Measurements from ENCODE around the gene PLEKHG4B.

PLEKHG4B gene

GRCh38 chr5:139579-140442, 47.8 kb downstream of the PLEKHG4B start:
- TF ChIP-seq CTCF (IDR thresholded peaks at IDR 0.05; ENCODE audit: control insufficient read depth, insufficient read depth, low read depth, low read length, missing control alignments): no peak
- no peak overlapping the region for H3K4me3 ChIP-seq (ENCODE audit: control insufficient read depth, low read depth, low read length)
- DNase-seq (ENCODE audit: low read depth): no peak

- no peak for DNase-seq (ENCODE audit: low read depth)
- no peak for TF ChIP-seq CTCF (IDR thresholded peaks at IDR 0.05; ENCODE audit: control insufficient read depth, insufficient read depth, low read depth, low read length, missing control alignments)
- H3K4me3 ChIP-seq (ENCODE audit: control insufficient read depth, low read depth, low read length): no peak overlapping the region
Measured at GRCh38 chr5:140443-140829, 48.5 kb downstream of the PLEKHG4B start.

GRCh38 chr5:141211-141610, 49.2 kb downstream of the PLEKHG4B start:
- H3K4me3 ChIP-seq (ENCODE audit: control insufficient read depth, low read depth, low read length): no peak overlapping the region
- no peak for TF ChIP-seq CTCF (IDR thresholded peaks at IDR 0.05; ENCODE audit: control insufficient read depth, insufficient read depth, low read depth, low read length, missing control alignments)
- no peak for DNase-seq (ENCODE audit: low read depth)

- H3K4me3 ChIP-seq (ENCODE audit: control insufficient read depth, low read depth, low read length): no peak overlapping the region
- TF ChIP-seq CTCF (IDR thresholded peaks at IDR 0.05; ENCODE audit: control insufficient read depth, insufficient read depth, low read depth, low read length, missing control alignments): no peak
- DNase-seq (ENCODE audit: low read depth): no peak
Measured at GRCh38 chr5:141761-142160, 49.8 kb downstream of the PLEKHG4B start.

GRCh38 chr5:142246-142810, 50.4 kb downstream of the PLEKHG4B start:
- H3K4me3 ChIP-seq (ENCODE audit: control insufficient read depth, low read depth, low read length): no peak overlapping the region
- TF ChIP-seq CTCF (IDR thresholded peaks at IDR 0.05; ENCODE audit: control insufficient read depth, insufficient read depth, low read depth, low read length, missing control alignments): no peak
- no peak for DNase-seq (ENCODE audit: low read depth)

- H3K4me3 ChIP-seq (ENCODE audit: control insufficient read depth, low read depth, low read length): no peak overlapping the region
- no peak for DNase-seq (ENCODE audit: low read depth)
- no peak for TF ChIP-seq CTCF (IDR thresholded peaks at IDR 0.05; ENCODE audit: control insufficient read depth, insufficient read depth, low read depth, low read length, missing control alignments)
Measured at GRCh38 chr5:143041-143440, 51.1 kb downstream of the PLEKHG4B start.
